Glutamatergic neuron (in vitro differentiated cells): Measurements from ENCODE around the gene NFILZ. TPM values are rescaled to one million over a fixed set of nuclear protein-coding genes. Genes with fewer than 3 reads are reported as not detected.

ENCODE experiments used
- DNase-seq: peaks from one replicate; pipeline ENCODE4 v3.0.0; 2022
- H3K27ac Mint-ChIP-seq: one replicate; pipeline ENCODE4 v1.8.0; 2020; ENCODE audit warnings: mild to moderate bottlenecking, mixed read lengths, inconsistent platforms; ENCODE audit not compliant: unreplicated experiment
- H3K27me3 Mint-ChIP-seq: one replicate; pipeline ENCODE4 v1.8.0; 2020; ENCODE audit warnings: mild to moderate bottlenecking, moderate library complexity, mixed read lengths, inconsistent platforms; ENCODE audit not compliant: unreplicated experiment
- H3K36me3 Mint-ChIP-seq: one replicate; pipeline ENCODE4 v1.8.0; 2020; ENCODE audit warnings: mild to moderate bottlenecking, mixed read lengths, inconsistent platforms; ENCODE audit not compliant: unreplicated experiment
- H3K4me1 Mint-ChIP-seq: one replicate; pipeline ENCODE4 v1.8.0; 2020; ENCODE audit warnings: mild to moderate bottlenecking, low read depth, mixed read lengths, inconsistent platforms; ENCODE audit not compliant: unreplicated experiment
- H3K4me3 Mint-ChIP-seq: one replicate; pipeline ENCODE4 v1.8.0; 2020; ENCODE audit warnings: mild to moderate bottlenecking, mixed read lengths, inconsistent platforms; ENCODE audit not compliant: unreplicated experiment
- H3K9me3 Mint-ChIP-seq: one replicate; pipeline ENCODE4 v1.8.0; 2020; ENCODE audit warnings: mild to moderate bottlenecking, moderate library complexity, mixed read lengths, inconsistent platforms; ENCODE audit not compliant: unreplicated experiment
- total RNA-seq: library from RNA; stranded (reverse); fragmentation: NEBNext Ultra II Directional; extraction: Animal tissue kit (Norgen Biotek cat#: 25700); gene quantifications from one replicate; pipeline ENCODE4 v1.2.1, GENCODE V29; 2021; ENCODE audit not compliant: unreplicated experiment
- TF ChIP-seq, protein P1 (sequence below): fragments of 200-600 bp; sonication (generic); IDR thresholded peaks from one replicate; pipeline ENCODE4 v1.5.0; 2021; ENCODE audit not compliant: partially characterized antibody, unreplicated experiment

NFILZ gene
- total RNA-seq, 1 donor from 2014 or later = not detected

DNA sequence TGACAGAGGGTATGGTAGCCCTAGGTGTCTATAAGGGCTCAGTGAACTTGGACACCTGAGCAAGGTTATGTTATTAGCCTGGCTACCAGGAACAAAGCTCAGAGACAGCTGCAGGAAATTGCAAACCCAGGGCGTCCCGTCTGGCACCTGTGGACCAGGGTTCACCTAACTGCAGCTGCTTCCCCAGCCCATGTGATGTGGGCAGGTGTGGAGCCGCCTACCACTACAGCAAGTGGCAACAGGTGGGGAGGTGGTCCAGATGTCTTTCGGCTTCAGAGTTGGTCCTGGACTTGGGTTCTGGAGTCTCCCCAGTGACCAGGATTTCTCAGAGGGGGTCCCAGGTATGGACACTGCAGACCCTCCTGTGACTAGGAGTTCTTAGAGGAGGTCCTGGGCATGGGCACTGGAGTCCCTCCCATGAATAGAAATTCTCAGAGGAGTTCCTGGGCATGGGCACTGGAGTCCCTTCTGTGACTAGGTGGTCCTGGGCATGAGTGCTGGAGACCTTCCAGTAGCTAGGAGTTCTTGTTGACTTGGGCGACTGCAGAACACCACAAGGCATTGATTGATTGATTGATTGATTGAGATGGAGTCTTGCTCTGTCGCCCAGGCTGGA, 43.0 kb downstream of the NFILZ start:
- Mint-ChIP-seq H3K4me3 (no peak overlapping the region), H3K27ac (no peak overlapping the region), H3K27me3 (peaks cover 9% of the 10 kb centered on the region), H3K4me1 (no peaks in the 10 kb centered on the region), H3K36me3 (peaks cover 8% of the 10 kb centered on the region), H3K9me3 (peaks cover 5% of the 10 kb centered on the region)
- no peak for DNase-seq
- TF ChIP-seq, protein P1, sequence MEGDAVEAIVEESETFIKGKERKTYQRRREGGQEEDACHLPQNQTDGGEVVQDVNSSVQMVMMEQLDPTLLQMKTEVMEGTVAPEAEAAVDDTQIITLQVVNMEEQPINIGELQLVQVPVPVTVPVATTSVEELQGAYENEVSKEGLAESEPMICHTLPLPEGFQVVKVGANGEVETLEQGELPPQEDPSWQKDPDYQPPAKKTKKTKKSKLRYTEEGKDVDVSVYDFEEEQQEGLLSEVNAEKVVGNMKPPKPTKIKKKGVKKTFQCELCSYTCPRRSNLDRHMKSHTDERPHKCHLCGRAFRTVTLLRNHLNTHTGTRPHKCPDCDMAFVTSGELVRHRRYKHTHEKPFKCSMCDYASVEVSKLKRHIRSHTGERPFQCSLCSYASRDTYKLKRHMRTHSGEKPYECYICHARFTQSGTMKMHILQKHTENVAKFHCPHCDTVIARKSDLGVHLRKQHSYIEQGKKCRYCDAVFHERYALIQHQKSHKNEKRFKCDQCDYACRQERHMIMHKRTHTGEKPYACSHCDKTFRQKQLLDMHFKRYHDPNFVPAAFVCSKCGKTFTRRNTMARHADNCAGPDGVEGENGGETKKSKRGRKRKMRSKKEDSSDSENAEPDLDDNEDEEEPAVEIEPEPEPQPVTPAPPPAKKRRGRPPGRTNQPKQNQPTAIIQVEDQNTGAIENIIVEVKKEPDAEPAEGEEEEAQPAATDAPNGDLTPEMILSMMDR = no peak

GRCh38 chr19:8675066-8675465, 44.6 kb downstream of the NFILZ start:
- Mint-ChIP-seq H3K4me1 (no peaks in the 10 kb centered on the region), H3K27ac (no peak overlapping the region), H3K9me3 (peaks cover 5% of the 10 kb centered on the region), H3K36me3 (peaks cover 8% of the 10 kb centered on the region), H3K4me3 (no peak overlapping the region), H3K27me3 (peaks cover 6% of the 10 kb centered on the region)
- no peak for DNase-seq
- TF ChIP-seq, protein P1 = no peak

GRCh38 chr19:8678244-8678807, 47.9 kb downstream of the NFILZ start:
- H3K27me3 Mint-ChIP-seq = peaks cover 6% of the 10 kb centered on the region
- peaks cover 7% of the 10 kb centered on the region for H3K9me3 Mint-ChIP-seq
- peaks cover 13% of the 10 kb centered on the region for H3K36me3 Mint-ChIP-seq
- H3K27ac Mint-ChIP-seq = no peak overlapping the region
- H3K4me3 Mint-ChIP-seq = peak overlapping the region; percentile 26
- H3K4me1 Mint-ChIP-seq = no peaks in the 10 kb centered on the region
- DNase-seq = no peak
- TF ChIP-seq, protein P1 = no peak

Other genes with a start within 250 kb of the NFILZ start
- 137 TPM for gene RAB11B, start 240.3 kb upstream of the NFILZ start, total RNA-seq
- gene MARCHF2, start 217.3 kb upstream of the NFILZ start, total RNA-seq = 47.7 TPM
- 184 TPM for gene HNRNPM, start 185.7 kb upstream of the NFILZ start, total RNA-seq
- gene PRAM1, start 128.0 kb upstream of the NFILZ start, total RNA-seq = 0.49 TPM
- 27.2 TPM for gene ZNF414, start 116.5 kb upstream of the NFILZ start, total RNA-seq
- 0.10 TPM for gene MYO1F, start 53.2 kb upstream of the NFILZ start, total RNA-seq
- 87.6 TPM for gene ADAMTS10, start 19.9 kb upstream of the NFILZ start, total RNA-seq
- gene ACTL9, start 68.2 kb downstream of the NFILZ start, total RNA-seq = not detected
- gene OR2Z1, start 91.0 kb downstream of the NFILZ start, total RNA-seq = not detected
- 11.7 TPM for gene ZNF558, start 201.7 kb downstream of the NFILZ start, total RNA-seq
- not detected for gene MBD3L1, start 201.7 kb downstream of the NFILZ start, total RNA-seq